K562 (cell line): ENCODE results near the gene NRG2. TPM values are rescaled to one million over a fixed set of nuclear protein-coding genes. Genes with fewer than 3 reads are reported as not detected.

ENCODE experiments used
- HOXB6 ChIP-seq: fragments of 250-450 bp; sonication (Bioruptor Pico); IDR thresholded peaks from 2 replicates; pipeline ENCODE4 v1.5.1; 2022; ENCODE audit warnings: mild to moderate bottlenecking, borderline replicate concordance
- KDM2B ChIP-seq: fragments of 250-450 bp; sonication (Bioruptor Pico); IDR thresholded peaks from 2 replicates; pipeline ENCODE4 v1.8.0; 2021; ENCODE audit warnings: mild to moderate bottlenecking, moderate library complexity
- SPI1 ChIP-seq: IDR thresholded peaks from 2 replicates; pipeline ENCODE4 v1.6.1; 2011; ENCODE audit warnings: low read depth, low read length, control low read depth, borderline replicate concordance
- SRSF9 ChIP-seq: fragments of 200-400 bp; formaldehyde crosslinking; IDR thresholded peaks from 2 replicates; pipeline ENCODE4 v1.6.1; 2017; ENCODE audit warnings: low read depth, low read length, borderline replicate concordance
- ZC3H11A ChIP-seq: IDR thresholded peaks from 2 replicates; pipeline ENCODE4 v1.6.1; 2012; ENCODE audit warnings: low read depth, low read length, improper control_type of control experiment
- ZNF217 ChIP-seq: sonication (generic); formaldehyde crosslinking; IDR thresholded peaks from 2 replicates; pipeline ENCODE4 v1.8.0; 2022; ENCODE audit warnings: mild to moderate bottlenecking, missing genetic modification reagents
- ZNF561 ChIP-seq: fragments of 450-650 bp; formaldehyde crosslinking; conservative IDR thresholded peaks from 2 replicates; pipeline ENCODE4 v1.4.0; 2020; ENCODE audit warnings: mild to moderate bottlenecking, moderate library complexity
- polyA plus RNA-seq, 8 experiments: library from polyadenylated mRNA; depleted of rRNA in 4 of 8; stranded (reverse) in 5 of 8; unstranded in 3 of 8; fragments of >200 nt; fragmentation: Nextera tagmentation in 2 of 8; fragmentation: Illumina TruSeq in 1 of 8; extraction: Ambion mirVana in 2 of 8; extraction: Trizol in 1 of 8; gene quantifications; 2 replicates each; pipeline versions ENCODE4 v1.2.1 to v1.2.3, GENCODE V29; 2011 to 2014; ENCODE audit warnings: inconsistent platforms in 1 of 8, missing spikeins in 1 of 8
- total RNA-seq, 7 experiments: library from RNA; depleted of rRNA in 6 of 7; stranded (reverse); fragments of >200 nt in 6 of 7; fragmentation: Illumina TruSeq in 2 of 7; extraction: Trizol in 2 of 7; gene quantifications; 2 replicates each; pipeline versions ENCODE4 v1.2.1 to v1.2.3, GENCODE V29; 2011 to 2021; ENCODE audit warnings: low replicate concordance in 1 of 7
- TF ChIP-seq, protein P1 (sequence below), 2 experiments: fragments of 450-650 bp; IDR thresholded peaks; 2 replicates each; pipeline ENCODE4 v1.6.1; 2018; ENCODE audit warnings: mild to moderate bottlenecking in 2 of 2, low read depth in 1 of 2; ENCODE audit not compliant: partially characterized antibody in 2 of 2
- TF ChIP-seq, protein P2 (sequence below): sonication (generic); formaldehyde crosslinking; IDR thresholded peaks from 2 replicates; pipeline ENCODE4 v1.4.0; 2020; ENCODE audit warnings: mild to moderate bottlenecking, missing genetic modification reagents
- TF ChIP-seq, protein P3 (sequence below): fragments of 250-450 bp; sonication (Bioruptor Pico); IDR thresholded peaks from 2 replicates; pipeline ENCODE4 v1.9.0; 2021; ENCODE audit warnings: mild to moderate bottlenecking

NRG2 gene
- total and polyA plus RNA-seq, 9 of the 15 experiments (the other 6 are each of a cell fraction or from before 2014, with no cell fraction given): not detected

DNA sequence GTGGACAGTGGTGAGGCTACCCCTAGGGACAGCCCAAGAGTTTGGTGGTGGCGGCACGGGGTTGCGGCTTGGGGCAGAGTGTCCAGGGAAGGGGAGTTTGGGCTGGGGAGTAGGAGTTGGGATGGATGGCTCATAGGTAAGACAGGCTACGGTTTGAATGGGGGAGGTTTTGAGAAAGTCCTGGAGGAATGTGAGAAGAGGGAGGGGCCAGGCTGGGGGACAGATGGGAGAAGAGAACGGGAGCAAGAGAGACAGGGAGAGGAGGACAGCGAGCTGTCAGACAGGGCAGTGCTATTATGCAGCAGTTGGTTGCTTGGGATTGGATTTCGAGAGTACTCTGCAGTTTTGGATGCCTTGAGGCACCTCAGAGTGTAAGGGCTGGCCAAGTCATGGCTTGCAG lies 223.0 kb downstream of the NRG2 start (continued):
- TF ChIP-seq, protein P1, sequence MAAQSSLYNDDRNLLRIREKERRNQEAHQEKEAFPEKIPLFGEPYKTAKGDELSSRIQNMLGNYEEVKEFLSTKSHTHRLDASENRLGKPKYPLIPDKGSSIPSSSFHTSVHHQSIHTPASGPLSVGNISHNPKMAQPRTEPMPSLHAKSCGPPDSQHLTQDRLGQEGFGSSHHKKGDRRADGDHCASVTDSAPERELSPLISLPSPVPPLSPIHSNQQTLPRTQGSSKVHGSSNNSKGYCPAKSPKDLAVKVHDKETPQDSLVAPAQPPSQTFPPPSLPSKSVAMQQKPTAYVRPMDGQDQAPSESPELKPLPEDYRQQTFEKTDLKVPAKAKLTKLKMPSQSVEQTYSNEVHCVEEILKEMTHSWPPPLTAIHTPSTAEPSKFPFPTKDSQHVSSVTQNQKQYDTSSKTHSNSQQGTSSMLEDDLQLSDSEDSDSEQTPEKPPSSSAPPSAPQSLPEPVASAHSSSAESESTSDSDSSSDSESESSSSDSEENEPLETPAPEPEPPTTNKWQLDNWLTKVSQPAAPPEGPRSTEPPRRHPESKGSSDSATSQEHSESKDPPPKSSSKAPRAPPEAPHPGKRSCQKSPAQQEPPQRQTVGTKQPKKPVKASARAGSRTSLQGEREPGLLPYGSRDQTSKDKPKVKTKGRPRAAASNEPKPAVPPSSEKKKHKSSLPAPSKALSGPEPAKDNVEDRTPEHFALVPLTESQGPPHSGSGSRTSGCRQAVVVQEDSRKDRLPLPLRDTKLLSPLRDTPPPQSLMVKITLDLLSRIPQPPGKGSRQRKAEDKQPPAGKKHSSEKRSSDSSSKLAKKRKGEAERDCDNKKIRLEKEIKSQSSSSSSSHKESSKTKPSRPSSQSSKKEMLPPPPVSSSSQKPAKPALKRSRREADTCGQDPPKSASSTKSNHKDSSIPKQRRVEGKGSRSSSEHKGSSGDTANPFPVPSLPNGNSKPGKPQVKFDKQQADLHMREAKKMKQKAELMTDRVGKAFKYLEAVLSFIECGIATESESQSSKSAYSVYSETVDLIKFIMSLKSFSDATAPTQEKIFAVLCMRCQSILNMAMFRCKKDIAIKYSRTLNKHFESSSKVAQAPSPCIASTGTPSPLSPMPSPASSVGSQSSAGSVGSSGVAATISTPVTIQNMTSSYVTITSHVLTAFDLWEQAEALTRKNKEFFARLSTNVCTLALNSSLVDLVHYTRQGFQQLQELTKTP (IDR thresholded peaks at IDR 0.05; ENCODE audit: low read depth in 1 of 2, partially characterized antibody in 2 of 2): no peak
- TF ChIP-seq, protein P2, sequence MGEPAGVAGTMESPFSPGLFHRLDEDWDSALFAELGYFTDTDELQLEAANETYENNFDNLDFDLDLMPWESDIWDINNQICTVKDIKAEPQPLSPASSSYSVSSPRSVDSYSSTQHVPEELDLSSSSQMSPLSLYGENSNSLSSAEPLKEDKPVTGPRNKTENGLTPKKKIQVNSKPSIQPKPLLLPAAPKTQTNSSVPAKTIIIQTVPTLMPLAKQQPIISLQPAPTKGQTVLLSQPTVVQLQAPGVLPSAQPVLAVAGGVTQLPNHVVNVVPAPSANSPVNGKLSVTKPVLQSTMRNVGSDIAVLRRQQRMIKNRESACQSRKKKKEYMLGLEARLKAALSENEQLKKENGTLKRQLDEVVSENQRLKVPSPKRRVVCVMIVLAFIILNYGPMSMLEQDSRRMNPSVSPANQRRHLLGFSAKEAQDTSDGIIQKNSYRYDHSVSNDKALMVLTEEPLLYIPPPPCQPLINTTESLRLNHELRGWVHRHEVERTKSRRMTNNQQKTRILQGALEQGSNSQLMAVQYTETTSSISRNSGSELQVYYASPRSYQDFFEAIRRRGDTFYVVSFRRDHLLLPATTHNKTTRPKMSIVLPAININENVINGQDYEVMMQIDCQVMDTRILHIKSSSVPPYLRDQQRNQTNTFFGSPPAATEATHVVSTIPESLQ (CRISPR knock-in tag): no peak
- TF ChIP-seq SRSF9 (no peak), ZC3H11A (no peak), KDM2B (CRISPR knock-in tag) (no peak), HOXB6 (CRISPR knock-in tag) (no peak), ZNF217 (CRISPR knock-in tag) (no peak), ZNF561 (CRISPR knock-in tag) (no peak), SPI1 (no peak)
- TF ChIP-seq, protein P3, sequence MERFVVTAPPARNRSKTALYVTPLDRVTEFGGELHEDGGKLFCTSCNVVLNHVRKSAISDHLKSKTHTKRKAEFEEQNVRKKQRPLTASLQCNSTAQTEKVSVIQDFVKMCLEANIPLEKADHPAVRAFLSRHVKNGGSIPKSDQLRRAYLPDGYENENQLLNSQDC (CRISPR knock-in tag): no peak
